Transverse colon (tissue), 3 donors: ENCODE results near the gene ZSWIM7.

Source experiments
- CTCF ChIP-seq, 5 experiments: fragments of 200-600 bp in 3 of 5; fragments of 450-650 bp in 2 of 5; sonication (generic) in 3 of 5; IDR thresholded peaks; 1 replicate in 2 of 5; 2 replicates in 3 of 5; pipeline ENCODE4 v1.5.1; 2016 to 2017; ENCODE audit warnings: antibody characterized with exemption in 5 of 5, inconsistent platforms in 3 of 5, mild to moderate bottlenecking in 2 of 5, moderate library complexity in 1 of 5
- EP300 ChIP-seq: sonication (generic); formaldehyde crosslinking; IDR thresholded peaks from one replicate; pipeline ENCODE4 v1.6.1; 2017; ENCODE audit warnings: antibody characterized with exemption, low read depth
- POLR2A ChIP-seq: fragments of 450-650 bp; IDR thresholded peaks from one replicate; pipeline ENCODE4 v1.6.1; 2016; ENCODE audit warnings: antibody characterized with exemption, mild to moderate bottlenecking, moderate library complexity

- no peak for TF ChIP-seq CTCF (IDR thresholded peaks at IDR 0.05)
- no peak for TF ChIP-seq POLR2A
- TF ChIP-seq EP300, result no peak
These were observed 31.7 kb downstream of the ZSWIM7 start for GRCh38 chr17:15967706-15968399.
